ENCODE measurements around the gene DOC2B.
"Not testable (repeated sequence)": the region's sequence is repeated elsewhere in the genome, so short reads cannot be mapped to it uniquely, and the experiment has no call there.

DOC2B gene

GRCh38 chr17:142876-143784, 38.3 kb downstream of the DOC2B start:
- DNase-seq (ENCODE audit: low read depth), result no peak
- TF ChIP-seq, protein P1, sequence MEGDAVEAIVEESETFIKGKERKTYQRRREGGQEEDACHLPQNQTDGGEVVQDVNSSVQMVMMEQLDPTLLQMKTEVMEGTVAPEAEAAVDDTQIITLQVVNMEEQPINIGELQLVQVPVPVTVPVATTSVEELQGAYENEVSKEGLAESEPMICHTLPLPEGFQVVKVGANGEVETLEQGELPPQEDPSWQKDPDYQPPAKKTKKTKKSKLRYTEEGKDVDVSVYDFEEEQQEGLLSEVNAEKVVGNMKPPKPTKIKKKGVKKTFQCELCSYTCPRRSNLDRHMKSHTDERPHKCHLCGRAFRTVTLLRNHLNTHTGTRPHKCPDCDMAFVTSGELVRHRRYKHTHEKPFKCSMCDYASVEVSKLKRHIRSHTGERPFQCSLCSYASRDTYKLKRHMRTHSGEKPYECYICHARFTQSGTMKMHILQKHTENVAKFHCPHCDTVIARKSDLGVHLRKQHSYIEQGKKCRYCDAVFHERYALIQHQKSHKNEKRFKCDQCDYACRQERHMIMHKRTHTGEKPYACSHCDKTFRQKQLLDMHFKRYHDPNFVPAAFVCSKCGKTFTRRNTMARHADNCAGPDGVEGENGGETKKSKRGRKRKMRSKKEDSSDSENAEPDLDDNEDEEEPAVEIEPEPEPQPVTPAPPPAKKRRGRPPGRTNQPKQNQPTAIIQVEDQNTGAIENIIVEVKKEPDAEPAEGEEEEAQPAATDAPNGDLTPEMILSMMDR (IDR thresholded peaks at IDR 0.05; ENCODE audit: insufficient read depth, low read depth, low read length, missing control alignments), result no peak
- H3K4me3 ChIP-seq (ENCODE audit: low read depth, low read length), result no peak overlapping the region

- H3K4me3 ChIP-seq (ENCODE audit: low read depth, low read length), result no peak overlapping the region
- TF ChIP-seq, protein P1 (IDR thresholded peaks at IDR 0.05; ENCODE audit: insufficient read depth, low read depth, low read length, missing control alignments), result no peak
- DNase-seq (ENCODE audit: low read depth), result peak; percentile 42
Observed at GRCh38 chr17:142102-142661, 39.3 kb downstream of the DOC2B start.

GRCh38 chr17:139401-140205, 41.8 kb downstream of the DOC2B start:
- DNase-seq (ENCODE audit: low read depth); H3K4me3 ChIP-seq (ENCODE audit: low read depth, low read length): not testable (repeated sequence)

- DNase-seq (ENCODE audit: low read depth), result not testable (repeated sequence)
Observed at GRCh38 chr17:137166-137807, 44.2 kb downstream of the DOC2B start, which contains the start of gene SCGB1C2. Gene SCGB1C2 (plus strand): TSS chr17:137569. CDS start chr17:137591, 22 bp downstream.

GRCh38 chr17:136531-136930, 44.9 kb downstream of the DOC2B start:
- DNase-seq (ENCODE audit: low read depth), result not testable (repeated sequence)

More at GRCh38 chr17:137166-137807, 44.2 kb downstream of the DOC2B start, which contains the start of gene SCGB1C2:
- H3K4me3 ChIP-seq (ENCODE audit: low read depth, low read length), result not testable (repeated sequence)

GRCh38 chr17:135895-136294, 45.6 kb downstream of the DOC2B start:
- DNase-seq (ENCODE audit: low read depth); H3K4me3 ChIP-seq (ENCODE audit: low read depth, low read length): not testable (repeated sequence)

More at GRCh38 chr17:136531-136930, 44.9 kb downstream of the DOC2B start:
- H3K4me3 ChIP-seq (ENCODE audit: low read depth, low read length), result not testable (repeated sequence)
- TF ChIP-seq, protein P1 (IDR thresholded peaks at IDR 0.05; ENCODE audit: insufficient read depth, low read depth, low read length, missing control alignments), result peak; percentile 25

DNA sequence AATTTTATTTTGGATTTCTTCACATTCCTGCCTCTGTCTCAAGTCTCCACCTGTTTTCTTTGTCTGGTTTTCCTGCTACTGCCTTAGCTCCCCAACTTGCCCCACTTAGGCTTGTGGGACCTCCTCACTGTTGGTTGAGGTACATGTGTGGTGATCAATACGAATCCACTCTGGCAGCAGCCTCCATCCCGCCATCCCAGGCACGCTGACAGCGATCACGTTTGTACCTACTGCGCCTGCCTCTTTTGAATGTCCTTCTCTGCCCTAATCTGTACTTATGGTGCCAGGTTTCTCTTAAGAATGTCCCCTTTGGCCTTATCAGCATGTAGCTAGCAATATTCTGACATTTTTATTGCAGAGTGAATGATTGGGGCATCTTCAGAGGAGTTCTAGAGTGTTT, 46.4 kb downstream of the DOC2B start:
- DNase-seq (ENCODE audit: low read depth); H3K4me3 ChIP-seq (ENCODE audit: low read depth, low read length): not testable (repeated sequence)

- H3K4me3 ChIP-seq (ENCODE audit: low read depth, low read length); DNase-seq (ENCODE audit: low read depth): not testable (repeated sequence)
- TF ChIP-seq, protein P1 (IDR thresholded peaks at IDR 0.05; ENCODE audit: insufficient read depth, low read depth, low read length, missing control alignments), result peak; percentile 26
Observed at GRCh38 chr17:134332-134785, 47.1 kb downstream of the DOC2B start.

- not testable (repeated sequence) for H3K4me3 ChIP-seq (ENCODE audit: low read depth, low read length); DNase-seq (ENCODE audit: low read depth)
Observed at GRCh38 chr17:133932-134331, 47.5 kb downstream of the DOC2B start.

Data from GM12865 (cell line).